Suprapubic skin (tissue), 4 donors: Measurements from ENCODE around the gene EIF4G3. TPM values are rescaled to one million over a fixed set of nuclear protein-coding genes. Genes with fewer than 3 reads are reported as not detected.

Source experiments
- DNase-seq, 2 donors: peaks; one replicate each; pipeline ENCODE4 v3.0.0-alpha.2; 2019; ENCODE audit warnings: low spot score in 2 of 2
- H3K27ac ChIP-seq: fragments of 200-600 bp; sonication (generic); one replicate; pipeline ENCODE4 v1.5.1; 2019
- H3K27me3 ChIP-seq: fragments of 200-600 bp; sonication (generic); one replicate; pipeline ENCODE4 v1.5.1; 2019
- H3K36me3 ChIP-seq: fragments of 200-600 bp; sonication (generic); one replicate; pipeline ENCODE4 v1.5.1; 2019
- H3K4me1 ChIP-seq: fragments of 200-600 bp; sonication (generic); one replicate; pipeline ENCODE4 v1.5.1; 2019
- H3K4me3 ChIP-seq: fragments of 200-600 bp; sonication (generic); one replicate; pipeline ENCODE4 v1.5.1; 2019; ENCODE audit warnings: mild to moderate bottlenecking
- H3K9me3 ChIP-seq: fragments of 200-600 bp; sonication (generic); one replicate; pipeline ENCODE4 v1.5.1; 2019
- CTCF ChIP-seq, 2 donors: fragments of 200-600 bp in 1 of 2; fragments of 450-650 bp in 1 of 2; sonication (generic) in 1 of 2; IDR thresholded peaks; one replicate each; pipeline ENCODE4 v1.5.1; 2016 to 2019; ENCODE audit warnings: antibody characterized with exemption in 2 of 2, mild to moderate bottlenecking in 1 of 2, moderate library complexity in 1 of 2
- EP300 ChIP-seq: sonication (generic); formaldehyde crosslinking; IDR thresholded peaks from one replicate; pipeline ENCODE4 v1.6.1; 2017; ENCODE audit warnings: antibody characterized with exemption
- POLR2A ChIP-seq, 2 donors: fragments of 450-650 bp; IDR thresholded peaks; one replicate each; pipeline ENCODE4 v1.6.1; 2017; ENCODE audit warnings: antibody characterized with exemption in 2 of 2, mild to moderate bottlenecking in 2 of 2, moderate library complexity in 2 of 2
- POLR2AphosphoS5 ChIP-seq, 3 donors: sonication (generic); formaldehyde crosslinking; IDR thresholded peaks; one replicate each; pipeline ENCODE4 v1.6.1; 2017; ENCODE audit warnings: antibody characterized with exemption in 3 of 3
- WGBS: methylation state at CpG from one replicate; pipeline ENCODE4 v1.1.5; 2018; 5-methylcytosine and 5-hydroxymethylcytosine counted together
- total RNA-seq, 4 donors: library from RNA; depleted of rRNA; stranded (reverse); fragments of >200 nt; gene quantifications; one replicate each; pipeline ENCODE4 v1.1.0, GENCODE V29; 2016

Gene EIF4G3
- total RNA-seq, 4 donors from 2014 or later, result 32.9 to 40.6 (median 39.5) TPM

- Histone ChIP-seq H3K27ac (no peak overlapping the region), H3K9me3 (no peaks in the 10 kb centered on the region), H3K4me3 (no peak overlapping the region), H3K4me1 (peaks cover 19% of the 10 kb centered on the region), H3K27me3 (no peaks in the 10 kb centered on the region), H3K36me3 (no peaks in the 10 kb centered on the region)
- TF ChIP-seq EP300, result no peak
- TF ChIP-seq POLR2AphosphoS5 (IDR thresholded peaks at IDR 0.05), result no peak
- WGBS, result 86% methylated on average over 3 of the region's 3 CpGs
- DNase-seq, result no peak
Observed at GRCh38 chr1:21072721-21073120, 104.0 kb downstream of the EIF4G3 start.

- Histone ChIP-seq H3K4me1 (peaks cover 6% of the 10 kb centered on the region), H3K9me3 (no peaks in the 10 kb centered on the region), H3K4me3 (no peak overlapping the region), H3K27me3 (no peaks in the 10 kb centered on the region), H3K27ac (no peak overlapping the region), H3K36me3 (no peaks in the 10 kb centered on the region)
- WGBS, result 59% methylated on average over 4 of the region's 4 CpGs
- no peak for DNase-seq
- TF ChIP-seq CTCF (IDR thresholded peaks at IDR 0.05), result no peak
- no peak for TF ChIP-seq EP300
- TF ChIP-seq POLR2A (IDR thresholded peaks at IDR 0.05), result no peak
- TF ChIP-seq POLR2AphosphoS5 (IDR thresholded peaks at IDR 0.05), result no peak
Observed at GRCh38 chr1:21069549-21069948, 107.1 kb downstream of the EIF4G3 start.

GRCh38 chr1:21068937-21069336, 107.8 kb downstream of the EIF4G3 start:
- Histone ChIP-seq H3K27me3 (no peaks in the 10 kb centered on the region), H3K27ac (no peak overlapping the region), H3K9me3 (no peaks in the 10 kb centered on the region), H3K4me3 (no peak overlapping the region), H3K36me3 (no peaks in the 10 kb centered on the region), H3K4me1 (peaks cover 6% of the 10 kb centered on the region)
- TF ChIP-seq POLR2AphosphoS5 (IDR thresholded peaks at IDR 0.05), result no peak
- TF ChIP-seq EP300, result no peak
- no peak for TF ChIP-seq POLR2A (IDR thresholded peaks at IDR 0.05)
- no peak for TF ChIP-seq CTCF (IDR thresholded peaks at IDR 0.05)
- DNase-seq, result no peak

GRCh38 chr1:21067551-21068227, 109.0 kb downstream of the EIF4G3 start:
- no peaks in the 10 kb centered on the region for H3K27me3 ChIP-seq
- H3K27ac ChIP-seq, result no peak overlapping the region
- H3K4me3 ChIP-seq, result no peak overlapping the region
- WGBS, result 94% methylated on average over 6 of the region's 6 CpGs
- H3K36me3 ChIP-seq, result no peaks in the 10 kb centered on the region
- TF ChIP-seq EP300 (no peak), POLR2AphosphoS5 (IDR thresholded peaks at IDR 0.05) (no peak), POLR2A (IDR thresholded peaks at IDR 0.05) (no peak), CTCF (IDR thresholded peaks at IDR 0.05) (no peak)
- peaks cover 6% of the 10 kb centered on the region for H3K4me1 ChIP-seq
- H3K9me3 ChIP-seq, result no peaks in the 10 kb centered on the region
- DNase-seq, result no peak

- no peak for DNase-seq
- H3K4me1 ChIP-seq, result peaks cover 6% of the 10 kb centered on the region
- no peaks in the 10 kb centered on the region for H3K9me3 ChIP-seq
- H3K27me3 ChIP-seq, result no peaks in the 10 kb centered on the region
- 48% methylated on average over 3 of the region's 3 CpGs for WGBS
- no peak overlapping the region for H3K4me3 ChIP-seq
- TF ChIP-seq POLR2A (IDR thresholded peaks at IDR 0.05) (no peak), CTCF (IDR thresholded peaks at IDR 0.05) (no peak), POLR2AphosphoS5 (IDR thresholded peaks at IDR 0.05) (no peak), EP300 (no peak)
- H3K36me3 ChIP-seq, result no peaks in the 10 kb centered on the region
- no peak overlapping the region for H3K27ac ChIP-seq
Observed at GRCh38 chr1:21066356-21067012, 110.2 kb downstream of the EIF4G3 start.
